ENCODE data around the gene LAPTM4A. TPM values are rescaled to one million over a fixed set of nuclear protein-coding genes. Genes with fewer than 3 reads are reported as not detected.
A peak's percentile ranks its signal among the peaks of the same experiment; 100 is the strongest.

Gene LAPTM4A
- total and polyA plus RNA-seq, 2 donors from 2014 or later, result 330 to 365 TPM

DNA sequence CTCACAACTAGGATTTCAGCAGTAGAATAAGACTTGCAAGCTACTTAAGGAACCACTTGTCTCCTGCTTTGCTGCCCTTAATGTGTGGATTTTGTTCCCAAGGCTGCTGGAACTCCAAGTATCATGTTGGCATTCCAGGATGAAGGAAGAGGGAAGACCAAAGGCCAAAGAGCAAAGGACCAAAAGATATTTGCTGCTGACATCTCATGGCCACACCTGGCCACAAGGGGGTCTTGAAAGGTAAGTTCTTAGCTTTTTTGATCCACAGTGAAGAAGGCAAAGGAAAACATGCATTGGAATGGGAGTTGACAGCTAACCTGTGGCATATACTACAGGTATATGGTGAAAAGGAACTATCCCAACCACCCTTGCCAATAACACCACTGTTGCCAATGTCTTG lies 35.1 kb downstream of the LAPTM4A start:
- intact Hi-C loops (cut with DNase I), result loop anchor here (10.0 kb wide), 1 partner anchor 78 kb away; no protein-coding TSS in a partner anchor
- no peak for FAIRE-seq

DNA sequence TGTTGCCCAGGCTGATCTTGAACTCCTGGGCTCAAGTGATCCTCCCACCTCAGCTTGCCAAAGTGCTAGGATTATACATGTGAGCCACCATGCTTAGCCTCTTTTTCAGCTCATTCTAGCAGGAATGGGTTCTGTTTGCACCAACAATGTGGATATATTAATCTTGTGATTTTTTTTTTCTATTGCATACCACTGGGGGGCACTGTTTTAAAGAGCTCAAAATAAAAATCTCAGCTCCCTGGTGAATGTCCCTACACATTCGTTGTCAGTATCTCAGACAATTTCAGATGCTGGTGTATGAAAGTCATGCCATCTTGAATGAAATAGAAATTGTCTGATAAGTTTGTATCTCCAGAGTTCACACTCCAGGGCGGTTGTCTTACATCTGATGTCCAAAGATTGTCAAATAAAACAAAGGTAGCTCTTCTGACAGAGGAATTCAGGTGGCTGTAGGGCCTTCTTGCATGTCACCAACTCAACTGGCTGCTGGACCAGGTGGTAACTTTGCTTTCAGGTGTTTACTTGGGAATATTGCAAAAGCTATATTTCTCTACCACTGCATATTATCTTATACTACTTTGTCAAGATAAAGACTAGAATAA lies 35.8 kb downstream of the LAPTM4A start:
- Histone ChIP-seq H3K4me1 (ENCODE audit: control insufficient read depth in 2 of 3, insufficient read depth in 2 of 3, low read depth in 1 of 3, low read length in 3 of 3) (no peaks in the 10 kb centered on the region), H3K36me3 (ENCODE audit: control insufficient read depth in 2 of 3, insufficient read depth in 3 of 3, low read length in 3 of 3) (no peaks in the 10 kb centered on the region), H3K9me3 (ENCODE audit: control insufficient read depth in 2 of 3, insufficient read depth in 1 of 3, low read length in 3 of 3) (no peaks in the 10 kb centered on the region), H3K9ac (ENCODE audit: low read length in 3 of 3) (no peak overlapping the region), H3K27me3 (ENCODE audit: control insufficient read depth, insufficient read depth, low read length) (no peaks in the 10 kb centered on the region), H3K27ac (ENCODE audit: low read depth in 2 of 2, low read length in 2 of 2) (no peak overlapping the region), H3K4me3 (ENCODE audit: low read length in 3 of 3) (no peak overlapping the region)
- peak in 2 of 5 donors; percentile 63 to 81 for DNase-seq
- intact Hi-C loops (cut with DNase I), result loop anchor here (10.0 kb wide), 1 partner anchor 79 kb away; no protein-coding TSS in a partner anchor
- TF ChIP-seq, protein P1, sequence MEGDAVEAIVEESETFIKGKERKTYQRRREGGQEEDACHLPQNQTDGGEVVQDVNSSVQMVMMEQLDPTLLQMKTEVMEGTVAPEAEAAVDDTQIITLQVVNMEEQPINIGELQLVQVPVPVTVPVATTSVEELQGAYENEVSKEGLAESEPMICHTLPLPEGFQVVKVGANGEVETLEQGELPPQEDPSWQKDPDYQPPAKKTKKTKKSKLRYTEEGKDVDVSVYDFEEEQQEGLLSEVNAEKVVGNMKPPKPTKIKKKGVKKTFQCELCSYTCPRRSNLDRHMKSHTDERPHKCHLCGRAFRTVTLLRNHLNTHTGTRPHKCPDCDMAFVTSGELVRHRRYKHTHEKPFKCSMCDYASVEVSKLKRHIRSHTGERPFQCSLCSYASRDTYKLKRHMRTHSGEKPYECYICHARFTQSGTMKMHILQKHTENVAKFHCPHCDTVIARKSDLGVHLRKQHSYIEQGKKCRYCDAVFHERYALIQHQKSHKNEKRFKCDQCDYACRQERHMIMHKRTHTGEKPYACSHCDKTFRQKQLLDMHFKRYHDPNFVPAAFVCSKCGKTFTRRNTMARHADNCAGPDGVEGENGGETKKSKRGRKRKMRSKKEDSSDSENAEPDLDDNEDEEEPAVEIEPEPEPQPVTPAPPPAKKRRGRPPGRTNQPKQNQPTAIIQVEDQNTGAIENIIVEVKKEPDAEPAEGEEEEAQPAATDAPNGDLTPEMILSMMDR (IDR thresholded peaks at IDR 0.05; ENCODE audit: borderline replicate concordance, extremely low read depth, insufficient read depth), result peak; percentile 52
- peak; percentile 21 for FAIRE-seq

More for the DNA sequence above, 35.1 kb downstream of the LAPTM4A start:
- TF ChIP-seq, protein P1 (IDR thresholded peaks at IDR 0.05; ENCODE audit: borderline replicate concordance, extremely low read depth, insufficient read depth), result no peak
- no peak overlapping the region for H3K27ac ChIP-seq (ENCODE audit: low read depth in 2 of 2, low read length in 2 of 2)
- peaks cover 0 to 2% (median 0%) of the 10 kb centered on the region in 3 donors for H3K9me3 ChIP-seq (ENCODE audit: control insufficient read depth in 2 of 3, insufficient read depth in 1 of 3, low read length in 3 of 3)
- no peaks in the 10 kb centered on the region for H3K36me3 ChIP-seq (ENCODE audit: control insufficient read depth in 2 of 3, insufficient read depth in 3 of 3, low read length in 3 of 3)
- DNase-seq, result no peak
- H3K27me3 ChIP-seq (ENCODE audit: control insufficient read depth, insufficient read depth, low read length), result no peaks in the 10 kb centered on the region
- no peak overlapping the region for H3K9ac ChIP-seq (ENCODE audit: low read length in 3 of 3)
- H3K4me1 ChIP-seq (ENCODE audit: control insufficient read depth in 2 of 3, insufficient read depth in 2 of 3, low read depth in 1 of 3, low read length in 3 of 3), result peaks cover 0 to 4% (median 0%) of the 10 kb centered on the region in 3 donors
- no peak overlapping the region for H3K4me3 ChIP-seq (ENCODE audit: low read length in 3 of 3)

DNA sequence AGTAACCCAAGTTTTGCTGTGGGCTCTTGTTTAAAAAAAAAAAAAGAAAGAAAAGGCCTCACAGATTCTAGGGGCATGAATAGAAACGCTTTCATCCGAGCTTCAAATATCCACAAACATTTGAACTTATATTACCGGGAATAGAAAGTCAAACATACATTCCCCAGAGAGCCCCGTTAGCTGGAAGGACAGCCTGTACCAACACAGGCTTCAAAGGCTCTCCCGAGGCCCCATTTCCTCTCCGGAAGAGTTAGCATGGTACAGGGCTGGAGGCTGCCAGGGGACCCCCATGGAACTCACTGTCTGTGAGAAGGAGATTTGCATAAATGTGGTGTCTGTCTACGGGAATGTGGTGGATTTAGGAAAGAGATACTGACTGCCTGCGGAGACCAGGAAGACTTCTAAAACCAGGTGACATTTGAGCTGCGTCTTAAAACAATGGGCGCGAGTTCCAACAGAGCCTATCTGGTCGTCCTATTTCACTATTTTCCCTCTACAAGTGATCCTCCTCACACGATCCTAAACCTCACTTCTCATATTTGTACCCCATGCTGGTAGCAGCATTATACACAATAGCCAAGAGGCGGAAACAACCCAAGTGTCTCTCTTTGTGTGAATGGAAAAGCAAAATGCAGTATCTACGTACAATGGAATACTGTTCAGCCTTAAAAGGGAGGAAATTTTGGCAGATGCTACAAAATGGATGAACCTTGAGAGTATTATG lies 38.1 kb downstream of the LAPTM4A start:
- no peaks in the 10 kb centered on the region for H3K9me3 ChIP-seq (ENCODE audit: control insufficient read depth in 2 of 3, insufficient read depth in 1 of 3, low read length in 3 of 3)
- no peaks in the 10 kb centered on the region for H3K4me1 ChIP-seq (ENCODE audit: control insufficient read depth in 2 of 3, insufficient read depth in 2 of 3, low read depth in 1 of 3, low read length in 3 of 3)
- no peaks in the 10 kb centered on the region for H3K27me3 ChIP-seq (ENCODE audit: control insufficient read depth, insufficient read depth, low read length)
- no peak overlapping the region for H3K27ac ChIP-seq (ENCODE audit: low read depth in 2 of 2, low read length in 2 of 2)
- no peaks in the 10 kb centered on the region for H3K36me3 ChIP-seq (ENCODE audit: control insufficient read depth in 2 of 3, insufficient read depth in 3 of 3, low read length in 3 of 3)
- TF ChIP-seq, protein P1 (IDR thresholded peaks at IDR 0.05; ENCODE audit: borderline replicate concordance, extremely low read depth, insufficient read depth), result no peak
- H3K4me3 ChIP-seq (ENCODE audit: low read length in 3 of 3), result peak overlapping the region in 1 of 3 donors; percentile 57
- peak in 1 of 5 donors; percentile 14 for DNase-seq
- no peak overlapping the region for H3K9ac ChIP-seq (ENCODE audit: low read length in 3 of 3)
- intact Hi-C loops (cut with DNase I), result loop anchor here (10.0 kb wide), 1 partner anchor 82 kb away; no protein-coding TSS in a partner anchor
- FAIRE-seq, result no peak
